Sigmoid colon (tissue), 7 donors: Measurements from ENCODE around the gene CATSPER1. TPM values are rescaled to one million over a fixed set of nuclear protein-coding genes. Genes with fewer than 3 reads are reported as not detected.
A peak's percentile ranks its signal among the peaks of the same experiment; 100 is the strongest.

Experiments used
- DNase-seq: peaks from one replicate; pipeline ENCODE4 v3.0.0-alpha.2; 2019
- H3K27ac ChIP-seq, 4 donors: fragments of 200-600 bp; sonication (generic); one replicate each; pipeline ENCODE4 v1.5.1; 2016 to 2019; ENCODE audit warnings: mild to moderate bottlenecking in 1 of 4
- H3K27me3 ChIP-seq, 3 donors: fragments of 200-600 bp; sonication (generic); one replicate each; pipeline ENCODE4 v1.5.1; 2019; ENCODE audit warnings: mild to moderate bottlenecking in 1 of 3
- H3K36me3 ChIP-seq, 4 donors: fragments of 200-600 bp; sonication (generic); one replicate each; pipeline ENCODE4 v1.5.1; 2016 to 2019
- H3K4me1 ChIP-seq, 4 donors: fragments of 200-600 bp; sonication (generic); one replicate each; pipeline ENCODE4 v1.5.1; 2017 to 2019
- H3K4me3 ChIP-seq, 4 donors: fragments of 200-600 bp; sonication (generic); one replicate each; pipeline ENCODE4 v1.5.1; 2017 to 2019; ENCODE audit warnings: mild to moderate bottlenecking in 2 of 4, moderate library complexity in 1 of 4
- H3K9me3 ChIP-seq, 4 donors: fragments of 200-600 bp in 3 of 4; sonication (generic) in 3 of 4; one replicate each; pipeline versions ENCODE4 v1.5.1 to v1.6.1; 2013 to 2019
- CTCF ChIP-seq, 4 experiments: fragments of 450-650 bp in 3 of 4; fragments of 200-600 bp in 1 of 4; IDR thresholded peaks; one replicate each; pipeline ENCODE4 v1.5.1; 2016 to 2019; ENCODE audit warnings: antibody characterized with exemption in 4 of 4, mild to moderate bottlenecking in 3 of 4, moderate library complexity in 2 of 4
- EP300 ChIP-seq, 4 donors: sonication (generic); formaldehyde crosslinking; IDR thresholded peaks; one replicate each; pipeline ENCODE4 v1.6.1; 2017; ENCODE audit warnings: antibody characterized with exemption in 4 of 4
- POLR2A ChIP-seq, 2 donors: fragments of 450-650 bp; IDR thresholded peaks; one replicate each; pipeline ENCODE4 v1.6.1; 2016; ENCODE audit warnings: antibody characterized with exemption in 2 of 2, mild to moderate bottlenecking in 2 of 2, moderate library complexity in 2 of 2
- POLR2AphosphoS5 ChIP-seq, 4 donors: sonication (generic); formaldehyde crosslinking; IDR thresholded peaks; one replicate each; pipeline ENCODE4 v1.6.1; 2017; ENCODE audit warnings: antibody characterized with exemption in 4 of 4
- WGBS, 2 donors: extraction: QIAGEN DNeasy Blood & Tissue Kit; methylation state at CpG; one replicate each; pipeline ENCODE4 v1.1.7; 2013; 5-methylcytosine and 5-hydroxymethylcytosine counted together
- intact Hi-C: fragments of 100-400 bp; cut with DNase I; formaldehyde crosslinking; loops from one replicate; pipeline ENCODE4 v1.15.1; 2023
- polyA plus RNA-seq, 3 donors: library from polyadenylated mRNA; stranded (reverse); fragments of 200-250 nt; gene quantifications; one replicate each; pipeline ENCODE4 v1.2.3, GENCODE V29; 2013
- total RNA-seq, 4 donors: library from RNA; depleted of rRNA; stranded (reverse); fragments of >200 nt; gene quantifications; one replicate each; pipeline ENCODE4 v1.1.0, GENCODE V29; 2016
- donor health status: healthy with polysubstance abuse.
- donor health status: Bipolar disorder and iron deficiency.
- donor health status: healthy.

Gene CATSPER1
- total RNA-seq (not detected), polyA plus RNA-seq (under 1 TPM in 1 of 3 donors, not detected in 2; 0.06 TPM)

GRCh38 chr11:66026017-66026529 lies at the start of gene CATSPER1:
TSS of gene CATSPER1 (minus strand) at chr11:66026479. CDS start at chr11:66026379, 100 bp downstream.
- WGBS, 2 donors = 88 to 91% methylated on average over 18 of the region's 18 CpGs
- Histone ChIP-seq H3K9me3 (no peaks in the 10 kb centered on the region), H3K4me1 (peaks cover 0 to 9% (median 9%) of the 10 kb centered on the region in 4 donors), H3K27me3 (no peaks in the 10 kb centered on the region), H3K36me3 (no peaks in the 10 kb centered on the region), H3K4me3 (no peak within 1 kb of the TSS), H3K27ac (no peak within 1 kb of the TSS)
- intact Hi-C loops = no loop called here
- no peak for TF ChIP-seq POLR2A (IDR thresholded peaks at IDR 0.05)
- no peak for TF ChIP-seq POLR2AphosphoS5 (IDR thresholded peaks at IDR 0.05)
- no peak for TF ChIP-seq EP300 (IDR thresholded peaks at IDR 0.05)
- no peak for TF ChIP-seq CTCF (IDR thresholded peaks at IDR 0.05)
- no peak for DNase-seq

GRCh38 chr11:66075273-66075672 lies 49.0 kb upstream of the CATSPER1 start:
- DNase-seq = no peak
- 97 to 98% methylated on average over 4 of the region's 4 CpGs for WGBS, 2 donors
- no peak for TF ChIP-seq POLR2A (IDR thresholded peaks at IDR 0.05)
- TF ChIP-seq EP300 (IDR thresholded peaks at IDR 0.05) = no peak
- no peak for TF ChIP-seq CTCF (IDR thresholded peaks at IDR 0.05)
- TF ChIP-seq POLR2AphosphoS5 (IDR thresholded peaks at IDR 0.05) = no peak
- no peaks in the 10 kb centered on the region for H3K27me3 ChIP-seq
- H3K36me3 ChIP-seq = peaks cover 0 to 10% (median 0%) of the 10 kb centered on the region in 4 donors
- peaks cover 0 to 35% (median 18%) of the 10 kb centered on the region in 4 donors for H3K4me1 ChIP-seq
- no peak overlapping the region for H3K27ac ChIP-seq
- intact Hi-C loops = no loop called here
- H3K4me3 ChIP-seq = no peak overlapping the region
- H3K9me3 ChIP-seq = no peaks in the 10 kb centered on the region

GRCh38 chr11:66073669-66074068 lies 47.4 kb upstream of the CATSPER1 start:
- intact Hi-C loops = no loop called here
- WGBS, 2 donors = 97% methylated on average over 1 of the region's 1 CpG
- no peak overlapping the region for H3K4me3 ChIP-seq
- no peaks in the 10 kb centered on the region for H3K9me3 ChIP-seq
- DNase-seq = no peak
- H3K36me3 ChIP-seq = peaks cover 0 to 14% (median 2%) of the 10 kb centered on the region in 4 donors
- no peak for TF ChIP-seq CTCF (IDR thresholded peaks at IDR 0.05)
- TF ChIP-seq POLR2AphosphoS5 (IDR thresholded peaks at IDR 0.05) = no peak
- TF ChIP-seq EP300 (IDR thresholded peaks at IDR 0.05) = no peak
- TF ChIP-seq POLR2A (IDR thresholded peaks at IDR 0.05) = no peak
- peaks cover 0 to 43% (median 25%) of the 10 kb centered on the region in 4 donors for H3K4me1 ChIP-seq
- H3K27me3 ChIP-seq = no peaks in the 10 kb centered on the region
- H3K27ac ChIP-seq = no peak overlapping the region

GRCh38 chr11:66072518-66072917 lies 46.2 kb upstream of the CATSPER1 start:
- TF ChIP-seq POLR2AphosphoS5 (IDR thresholded peaks at IDR 0.05) = no peak
- TF ChIP-seq EP300 (IDR thresholded peaks at IDR 0.05) = no peak
- TF ChIP-seq CTCF (IDR thresholded peaks at IDR 0.05) = no peak
- TF ChIP-seq POLR2A (IDR thresholded peaks at IDR 0.05) = no peak
- 86 to 88% methylated on average over 8 of the region's 8 CpGs for WGBS, 2 donors
- Histone ChIP-seq H3K36me3 (peaks cover 4 to 26% (median 10%) of the 10 kb centered on the region in 4 donors), H3K27ac (peak overlapping the region in 1 of 4 donors; percentile 96), H3K27me3 (no peaks in the 10 kb centered on the region), H3K4me3 (no peak overlapping the region), H3K9me3 (no peaks in the 10 kb centered on the region), H3K4me1 (peaks cover 0 to 53% (median 32%) of the 10 kb centered on the region in 4 donors)
- no peak for DNase-seq
- intact Hi-C loops = no loop called here

GRCh38 chr11:66072081-66072480 lies 45.8 kb upstream of the CATSPER1 start:
- 81 to 91% methylated on average over 3 of the region's 3 CpGs for WGBS, 2 donors
- no peaks in the 10 kb centered on the region for H3K27me3 ChIP-seq
- TF ChIP-seq CTCF (IDR thresholded peaks at IDR 0.05) = no peak
- TF ChIP-seq POLR2AphosphoS5 (IDR thresholded peaks at IDR 0.05) = no peak
- TF ChIP-seq POLR2A (IDR thresholded peaks at IDR 0.05) = no peak
- TF ChIP-seq EP300 (IDR thresholded peaks at IDR 0.05) = no peak
- peaks cover 0 to 50% (median 32%) of the 10 kb centered on the region in 4 donors for H3K4me1 ChIP-seq
- H3K9me3 ChIP-seq = no peaks in the 10 kb centered on the region
- DNase-seq = no peak
- peaks cover 7 to 30% (median 12%) of the 10 kb centered on the region in 4 donors for H3K36me3 ChIP-seq
- no peak overlapping the region for H3K4me3 ChIP-seq
- peak overlapping the region in 2 of 4 donors; percentile 96 to 98 for H3K27ac ChIP-seq
- intact Hi-C loops = no loop called here
